ACC112 (cell line): ENCODE measurements around the gene CCK.

Experiments
- H2AFZ ChIP-seq: fragments of 200-600 bp; sonication (generic); one replicate; pipeline ENCODE4 v1.6.0; 2017; ENCODE audit warnings: antibody characterized with exemption, low read length; ENCODE audit not compliant: unreplicated experiment
- H3K27ac ChIP-seq: fragments of 200-600 bp; sonication (generic); 2 replicates; pipeline ENCODE4 v1.5.1; 2014; ENCODE audit warnings: low read depth, mild to moderate bottlenecking, antibody characterized with exemption, low read length, moderate library complexity
- H3K27me3 ChIP-seq: fragments of 200-600 bp; sonication (generic); 2 replicates; pipeline ENCODE4 v1.6.1; 2014; ENCODE audit warnings: mild to moderate bottlenecking, antibody characterized with exemption, low read length, moderate library complexity, mixed read lengths; ENCODE audit not compliant: insufficient read depth
- H3K36me3 ChIP-seq: fragments of 200-600 bp; sonication (generic); 2 replicates; pipeline ENCODE4 v1.6.1; 2016; ENCODE audit warnings: mild to moderate bottlenecking, antibody characterized with exemption, low read length, moderate library complexity, mixed read lengths; ENCODE audit not compliant: insufficient read depth
- H3K4me1 ChIP-seq: fragments of 200-600 bp; sonication (generic); one replicate; pipeline ENCODE4 v1.6.1; 2016; ENCODE audit warnings: low read length, mixed read lengths; ENCODE audit not compliant: insufficient read depth, unreplicated experiment, control insufficient read depth
- H3K4me3 ChIP-seq: fragments of 200-600 bp; sonication (generic); 2 replicates; pipeline ENCODE4 v1.5.1; 2014; ENCODE audit warnings: mild to moderate bottlenecking, low read depth, low read length
- H3K79me2 ChIP-seq: fragments of 200-600 bp; sonication (generic); one replicate; pipeline ENCODE4 v1.6.0; 2016; ENCODE audit warnings: low read length; ENCODE audit not compliant: control insufficient read depth, unreplicated experiment, insufficient read depth

The CCK gene

DNA sequence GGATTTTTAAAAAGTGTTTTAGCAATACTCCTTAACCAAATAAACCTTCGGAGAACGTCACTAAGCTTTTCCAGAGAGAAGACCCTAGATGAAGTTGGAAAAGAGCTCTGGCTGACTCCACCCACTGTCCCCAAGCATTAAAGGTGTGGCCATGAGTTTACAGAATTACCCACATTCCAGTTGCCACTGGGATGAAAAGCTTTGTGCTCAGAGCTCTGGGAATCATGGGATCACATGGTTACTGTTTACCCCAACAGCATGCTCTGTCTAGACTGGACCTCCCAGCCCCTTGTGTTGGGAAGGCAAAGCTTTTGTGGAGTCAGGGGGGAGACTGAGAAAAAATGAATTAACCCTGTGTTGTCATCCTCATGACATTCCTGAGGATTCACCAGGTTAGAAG lies 55.3 kb downstream of the CCK start:
- Histone ChIP-seq H3K79me2 (no peaks in the 10 kb centered on the region), H3K27ac (no peak overlapping the region), H3K4me3 (no peak overlapping the region), H3K36me3 (no peaks in the 10 kb centered on the region), H3K27me3 (no peaks in the 10 kb centered on the region), H3K4me1 (peaks cover 6% of the 10 kb centered on the region), H2AFZ (no peak overlapping the region)

- Histone ChIP-seq H2AFZ (no peak overlapping the region), H3K27me3 (no peaks in the 10 kb centered on the region), H3K27ac (no peak overlapping the region), H3K79me2 (no peaks in the 10 kb centered on the region), H3K36me3 (no peaks in the 10 kb centered on the region), H3K4me3 (no peak overlapping the region), H3K4me1 (peaks cover 6% of the 10 kb centered on the region)
Measured at GRCh38 chr3:42209917-42210316, 56.1 kb downstream of the CCK start.
